HG02763 (cell line): ENCODE results near the gene SLC30A2.

ENCODE experiments used
- ATAC-seq: cut with Tn5 transposase; IDR thresholded peaks from one replicate; pipeline ENCODE4 v1.9.1; 2021; ENCODE audit warnings: mild to moderate bottlenecking, moderate library complexity; ENCODE audit not compliant: unreplicated experiment

SLC30A2 gene

DNA sequence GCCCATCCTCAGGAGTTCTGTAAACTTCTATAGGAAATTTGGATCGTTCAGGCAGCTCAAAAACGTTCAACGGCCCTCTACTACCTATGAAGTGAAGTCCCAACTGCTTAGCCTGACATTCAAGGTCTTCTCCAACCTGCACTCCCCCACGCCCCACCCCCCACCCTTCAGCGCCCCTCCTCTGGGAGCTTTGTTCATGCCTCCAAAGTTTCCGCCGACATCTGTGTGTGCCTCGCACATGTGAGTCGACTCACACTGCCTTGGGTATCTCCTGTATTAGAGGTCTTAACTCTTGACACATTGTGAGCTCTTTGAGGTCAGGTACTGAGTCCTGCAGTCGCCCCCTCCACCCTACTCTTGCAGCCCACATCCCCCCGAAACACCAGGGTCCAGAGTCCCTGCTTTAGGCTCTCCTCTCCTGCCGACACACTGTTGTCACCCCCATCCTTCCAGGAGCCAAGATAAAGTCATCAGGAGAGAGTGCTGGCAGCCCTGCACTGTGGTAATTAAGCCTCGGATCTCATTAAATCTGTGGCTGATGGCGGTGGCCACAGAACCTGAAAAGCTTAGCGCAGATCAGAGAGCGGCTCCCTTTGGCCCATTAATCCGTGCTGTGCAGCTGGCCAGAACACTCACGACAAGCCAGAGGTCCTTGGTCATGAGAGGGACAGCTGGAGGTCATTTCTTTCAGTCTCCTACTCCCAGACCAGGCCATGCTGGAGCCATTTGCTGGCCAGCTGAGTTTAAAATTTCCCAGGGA lies 46.7 kb downstream of the SLC30A2 start:
- ATAC-seq, result no peak

DNA sequence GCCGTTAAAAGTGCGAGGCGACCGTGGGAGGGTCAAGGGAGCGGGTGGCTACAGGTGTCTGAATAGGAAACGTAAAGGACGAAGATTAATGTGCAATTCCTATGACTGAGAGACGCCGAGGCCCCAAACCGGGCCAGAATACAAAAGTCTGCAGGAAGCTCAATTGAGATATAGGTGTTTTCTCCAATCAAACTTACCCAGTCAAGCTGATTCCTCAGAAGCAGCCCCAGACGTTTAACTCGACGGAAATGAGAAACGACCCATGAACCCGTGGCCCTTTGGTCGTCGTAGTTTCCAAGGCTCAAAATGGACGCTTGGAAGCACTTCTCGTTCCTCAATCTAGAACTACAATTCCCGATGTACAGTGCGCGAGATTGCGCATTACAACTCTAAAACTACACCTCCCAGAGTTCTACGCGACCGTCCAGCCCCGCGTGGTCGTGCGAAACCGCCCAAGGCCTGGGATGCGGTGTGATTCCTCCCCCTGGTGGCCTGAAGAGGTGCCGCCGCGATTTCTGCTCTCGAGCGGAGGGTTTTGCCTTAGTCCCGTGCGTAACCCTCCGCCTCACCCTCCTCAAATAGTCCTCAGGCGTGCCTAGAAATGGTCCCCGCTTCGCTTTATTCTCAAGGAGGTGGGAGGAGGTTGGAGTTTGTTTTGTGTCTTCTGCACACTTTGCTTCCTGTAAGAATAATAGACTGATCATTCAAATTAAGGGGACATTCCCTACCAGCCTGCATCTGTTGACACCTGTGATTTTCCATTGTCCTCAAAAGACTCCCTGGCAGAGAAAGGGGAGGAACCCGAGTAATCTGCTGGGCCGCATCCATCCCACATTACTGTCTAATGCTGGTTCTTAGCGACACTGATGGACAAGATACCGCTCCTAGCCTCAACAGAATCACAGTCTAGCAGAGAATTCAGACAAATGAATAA lies 47.8 kb downstream of the SLC30A2 start, which contains the start of gene PAFAH2:
Gene PAFAH2 (minus strand): TSS at position 236 of the 934 bp plus-strand sequence. CDS start 7,247 bp downstream, outside the sequence.
- ATAC-seq, result peak; percentile 97

DNA sequence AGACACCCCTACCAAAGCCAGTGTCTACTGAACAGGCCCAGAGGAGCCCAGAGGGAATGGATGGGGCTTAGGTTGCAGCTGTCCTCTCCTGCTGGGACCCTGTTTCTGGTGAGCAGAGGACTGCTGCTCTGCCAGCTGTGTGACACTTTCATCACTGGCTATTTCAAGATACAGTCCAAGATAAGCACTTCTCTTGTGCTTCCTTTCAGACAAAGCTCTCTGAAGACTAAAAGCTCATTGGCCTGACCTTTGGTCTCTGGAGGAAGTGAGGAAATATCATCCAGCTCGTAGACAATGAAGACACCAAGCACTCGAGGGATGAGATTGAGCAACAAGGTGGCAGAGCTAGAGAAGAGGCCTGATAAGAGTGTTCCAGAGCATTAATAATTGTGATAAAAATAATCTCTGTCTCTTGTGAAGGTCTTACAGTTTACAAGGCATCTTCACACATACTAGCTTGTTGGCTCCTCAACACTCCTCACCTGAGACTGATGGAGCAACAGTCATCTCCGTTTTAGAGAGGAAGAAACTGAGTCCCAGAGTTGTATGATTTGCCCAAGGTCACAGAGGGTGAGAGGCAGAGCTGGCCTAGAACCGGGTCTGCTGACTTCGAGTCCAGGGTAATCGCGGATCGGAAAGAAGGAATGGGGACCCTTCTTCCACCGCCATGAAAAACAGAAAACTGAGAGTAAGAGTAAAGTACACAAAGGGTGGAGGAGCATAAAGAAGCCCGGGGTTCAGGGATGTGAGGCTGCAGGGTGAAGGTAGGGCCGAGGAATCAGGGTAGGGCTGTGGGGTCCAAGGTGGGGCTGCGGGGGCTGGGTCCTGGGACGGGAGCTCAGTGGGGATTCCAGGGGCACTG lies 48.7 kb downstream of the SLC30A2 start:
- no peak for ATAC-seq

DNA sequence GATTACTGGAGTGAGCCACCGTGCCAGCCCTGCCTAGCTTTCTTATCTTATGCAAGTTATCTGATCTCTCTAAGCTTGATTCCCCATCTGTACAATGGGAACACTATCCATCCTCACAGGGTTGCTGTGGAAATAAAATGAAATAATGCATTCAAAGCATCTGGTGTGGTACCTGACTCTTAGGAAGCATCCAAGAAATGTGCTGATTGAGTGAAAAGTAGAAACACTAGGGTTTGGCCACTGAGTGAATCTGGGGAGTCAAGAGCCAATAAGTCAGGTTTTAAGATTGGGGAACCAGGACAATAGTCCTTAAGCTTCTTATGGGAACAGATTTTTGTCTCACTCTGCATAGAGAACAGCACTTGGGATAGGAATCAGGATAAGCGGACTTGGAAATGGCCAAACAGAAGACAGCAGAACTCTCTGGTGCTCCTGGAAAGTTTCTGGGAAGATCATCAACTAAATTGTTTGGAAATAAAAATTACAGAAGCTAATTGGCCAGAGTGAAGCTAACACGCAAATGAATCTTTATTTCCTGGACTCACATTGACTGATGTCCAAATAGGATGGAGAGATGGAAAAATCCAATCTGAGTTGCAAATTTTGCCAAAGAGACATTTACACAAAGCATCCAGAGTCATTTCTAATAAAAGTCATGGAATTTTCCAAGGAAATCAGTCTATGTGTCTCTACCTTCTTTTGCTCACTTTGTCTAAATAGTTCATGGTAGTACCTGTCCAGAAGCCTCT lies 51.3 kb downstream of the SLC30A2 start:
- ATAC-seq, result no peak

DNA sequence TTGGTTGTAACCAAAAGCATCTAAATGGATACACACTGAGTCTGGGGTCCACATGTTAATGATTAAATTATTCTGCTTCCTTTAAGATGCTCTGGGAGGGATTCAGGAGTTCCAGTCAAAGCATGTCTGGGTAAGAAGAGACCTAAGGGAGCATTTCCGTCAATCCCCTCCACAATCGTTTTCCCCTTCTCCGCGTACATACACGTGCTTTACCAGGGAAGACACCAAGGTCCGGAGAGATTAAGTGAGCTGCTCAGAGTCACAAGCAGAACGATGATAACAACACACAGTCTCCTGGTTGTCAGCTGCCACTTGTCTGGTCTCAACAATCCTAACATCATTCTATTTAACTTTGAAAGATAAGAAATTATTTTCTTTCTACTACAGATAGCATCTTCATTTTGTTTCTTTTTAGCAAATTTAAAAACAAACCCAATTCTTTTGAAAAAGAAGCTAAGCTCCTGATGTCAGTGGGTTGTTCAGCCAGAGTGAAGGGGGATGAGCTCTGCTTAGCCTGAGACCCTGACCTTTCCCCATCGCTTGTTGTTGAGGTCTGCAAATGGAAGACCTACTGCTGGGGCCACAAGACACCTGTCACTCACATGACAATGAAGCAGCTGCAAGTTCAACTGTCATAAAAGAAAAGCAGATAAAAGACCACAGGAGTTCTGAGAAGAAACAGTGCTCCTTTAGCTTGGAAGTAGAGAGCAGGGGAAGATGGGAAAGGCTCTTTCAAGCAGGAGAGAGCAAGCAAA lies 52.5 kb downstream of the SLC30A2 start:
- ATAC-seq, result no peak

DNA sequence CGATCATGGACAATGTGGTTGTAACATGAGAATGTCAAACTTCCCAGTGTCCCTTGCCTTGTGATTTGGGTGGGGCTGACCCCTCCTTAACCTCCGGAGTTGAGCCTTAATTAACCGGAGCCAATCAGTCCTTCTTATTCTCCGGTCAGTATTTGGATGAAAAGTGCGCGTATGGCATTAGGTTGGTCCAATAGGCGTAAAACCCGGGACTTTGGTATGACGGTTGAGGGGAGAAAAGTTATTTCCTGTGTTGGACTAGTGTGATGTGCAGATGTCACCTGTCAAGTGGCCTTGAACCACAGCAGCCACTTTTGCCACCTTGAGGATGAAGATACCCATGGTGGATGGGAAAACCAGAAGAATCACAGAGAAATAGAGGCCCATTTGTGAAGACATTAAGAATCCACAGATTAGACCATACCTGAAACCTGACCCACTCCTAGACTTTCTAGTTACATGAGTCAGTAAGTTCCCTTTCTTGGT lies 53.2 kb downstream of the SLC30A2 start:
- ATAC-seq, result no peak

DNA sequence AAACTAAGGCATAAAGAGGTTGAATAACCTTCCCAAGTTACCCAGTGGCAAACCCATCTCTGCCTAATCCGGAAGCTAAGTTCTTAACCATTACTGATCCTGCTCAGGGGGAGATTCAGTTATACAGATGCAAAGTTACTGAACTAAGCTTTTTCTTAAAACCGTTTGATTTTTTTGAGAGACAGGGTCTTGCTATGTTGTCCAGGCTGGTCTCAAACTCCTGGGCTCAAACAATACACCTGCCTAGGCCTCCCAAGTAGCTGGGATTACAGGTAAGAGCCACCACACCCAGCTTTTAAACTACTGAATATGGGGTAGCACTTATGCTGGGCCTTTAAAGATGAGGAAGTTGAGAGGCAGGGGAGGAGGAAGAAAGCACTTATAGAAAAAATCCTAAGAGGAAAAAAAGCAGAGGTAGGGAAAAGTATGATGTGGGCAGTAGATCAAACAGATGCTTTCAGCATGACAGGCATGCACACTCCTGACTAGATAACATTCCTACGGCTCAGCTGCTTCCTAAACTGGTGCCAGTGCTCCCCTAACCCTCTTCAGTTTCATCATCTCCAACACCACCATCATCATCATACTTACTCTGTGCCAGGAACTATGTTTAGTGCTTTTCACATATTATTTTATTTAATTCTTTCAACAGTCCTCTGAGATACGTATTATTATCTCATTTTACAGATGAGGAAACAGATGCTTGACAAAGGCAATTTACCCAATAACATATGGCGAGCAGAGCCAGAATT lies 53.8 kb downstream of the SLC30A2 start:
- ATAC-seq, result no peak

DNA sequence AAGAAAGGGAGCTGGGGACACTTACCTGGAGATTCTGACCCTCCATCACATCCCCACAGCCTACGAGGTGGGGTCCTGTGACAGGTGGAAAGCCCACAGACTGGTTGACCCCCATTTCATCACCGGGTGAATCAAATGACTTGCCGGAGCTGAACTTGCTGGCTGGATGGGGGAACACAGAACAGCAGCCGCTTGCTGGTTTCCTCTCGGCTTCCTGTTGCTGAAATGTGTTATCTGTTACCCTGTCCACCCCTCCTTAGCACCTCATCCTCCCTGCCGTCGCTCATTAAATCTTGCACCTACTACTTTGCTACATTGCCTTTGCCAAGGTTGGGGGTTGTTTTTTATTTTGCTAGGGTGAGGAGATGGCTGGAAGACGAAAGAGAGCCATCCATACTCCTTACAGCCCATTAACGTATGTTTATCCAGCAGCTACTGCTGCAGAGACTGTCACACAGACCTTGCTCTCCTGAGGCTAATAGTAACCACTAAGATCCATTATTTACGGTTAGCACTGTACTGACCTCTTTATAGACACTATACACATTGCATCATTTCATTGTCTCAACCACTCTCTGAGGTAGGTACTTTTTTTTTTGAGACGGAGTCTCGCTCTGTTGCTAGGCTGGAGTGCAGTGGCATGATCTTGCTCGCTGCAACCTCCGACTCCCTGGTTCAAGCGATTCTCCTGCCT lies 55.1 kb downstream of the SLC30A2 start:
- ATAC-seq, result no peak

DNA sequence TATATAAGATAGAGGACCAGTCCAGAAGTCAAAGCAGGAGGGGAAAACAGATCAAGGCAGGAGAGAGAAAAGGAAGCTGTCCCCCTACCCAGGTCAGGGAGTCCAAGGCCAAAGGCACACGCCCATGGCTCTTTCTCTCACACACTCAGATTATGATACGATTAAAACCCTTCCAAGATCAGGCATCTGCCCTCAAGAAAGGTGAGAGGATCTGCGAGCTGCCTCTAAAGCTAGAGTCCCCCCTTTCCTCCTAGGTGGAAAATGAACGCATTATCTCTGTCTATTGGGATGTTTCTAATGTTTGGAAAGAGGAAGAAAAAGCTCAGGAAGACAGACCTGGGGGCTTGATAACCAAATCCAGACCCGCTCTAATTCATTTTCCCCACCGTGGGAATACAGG lies 55.7 kb downstream of the SLC30A2 start:
- no peak for ATAC-seq

DNA sequence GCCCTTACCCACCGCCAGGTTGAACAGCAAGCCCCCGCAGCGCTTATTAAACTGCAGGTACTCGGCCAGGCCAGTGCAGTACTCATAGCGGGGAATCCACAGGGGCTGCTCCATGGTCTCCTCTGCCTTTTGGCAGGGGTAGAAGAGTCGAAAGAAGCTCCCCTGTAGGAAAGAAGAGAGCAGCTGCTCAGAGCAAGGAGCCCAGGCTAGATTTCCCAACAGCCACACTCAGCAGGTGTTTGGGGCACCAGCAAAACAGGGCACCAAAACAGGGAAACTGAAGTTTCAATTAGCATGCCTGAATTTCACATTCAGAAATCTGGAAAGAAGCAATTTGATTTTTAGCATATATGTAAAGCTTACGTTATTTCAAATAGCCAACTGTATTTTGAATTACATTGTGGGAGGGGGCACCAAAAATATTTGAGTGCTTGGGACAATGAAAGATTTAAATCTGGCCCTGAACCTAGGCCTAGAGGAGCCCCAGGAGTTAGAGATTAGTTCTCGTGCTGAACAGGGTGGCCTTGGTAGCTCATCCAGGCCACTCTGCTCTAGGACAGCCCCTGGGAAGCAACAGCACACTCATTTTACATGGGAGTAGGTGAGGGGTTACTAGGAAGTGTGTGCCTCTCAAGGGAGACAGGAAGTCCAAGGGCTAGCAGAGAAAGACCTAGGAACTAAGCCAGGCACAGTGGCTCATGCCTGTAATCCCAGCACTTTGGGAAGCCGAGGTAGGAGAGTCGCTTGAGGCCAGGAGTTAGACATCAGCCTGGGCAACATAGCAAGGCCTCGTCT lies 56.3 kb downstream of the SLC30A2 start:
- ATAC-seq, result no peak

DNA sequence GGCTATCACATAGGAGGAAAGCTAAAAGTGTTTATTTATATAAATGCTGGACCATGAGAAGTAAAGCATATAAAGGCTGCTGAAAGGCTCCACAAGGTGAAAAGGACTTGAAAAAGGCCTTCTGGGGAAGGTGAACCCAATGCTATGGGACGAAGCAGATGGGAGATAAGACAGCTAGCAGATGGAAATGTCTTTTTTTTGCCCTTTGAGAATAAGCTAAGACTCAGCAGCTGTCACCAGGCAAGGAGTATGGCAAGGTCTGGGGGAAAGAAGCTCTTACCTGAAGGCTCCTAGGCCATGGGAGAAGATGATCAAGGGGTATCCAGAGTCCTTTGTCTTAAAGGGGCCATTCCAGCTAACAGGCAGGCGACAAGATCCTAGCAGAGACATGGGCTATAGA lies 58.0 kb downstream of the SLC30A2 start:
- no peak for ATAC-seq
